Choroid plexus epithelial cell (primary cell): ENCODE measurements around the gene CYP26C1.

Experiments
- DNase-seq: peaks from one replicate; pipeline ENCODE4 v3.0.0-alpha.2; 2010; ENCODE audit warnings: low read depth
- H3K4me3 ChIP-seq: 2 replicates; pipeline ENCODE4 v1.5.1; 2011; ENCODE audit warnings: low read depth, mild to moderate bottlenecking, control low read depth, low read length, moderate library complexity
- TF ChIP-seq, protein P1 (sequence below): conservative IDR thresholded peaks from 2 replicates; pipeline ENCODE4 v1.5.1; 2011; ENCODE audit warnings: low read depth, mild to moderate bottlenecking, control low read depth, inconsistent platforms, low read length, moderate library complexity

The CYP26C1 gene

DNA sequence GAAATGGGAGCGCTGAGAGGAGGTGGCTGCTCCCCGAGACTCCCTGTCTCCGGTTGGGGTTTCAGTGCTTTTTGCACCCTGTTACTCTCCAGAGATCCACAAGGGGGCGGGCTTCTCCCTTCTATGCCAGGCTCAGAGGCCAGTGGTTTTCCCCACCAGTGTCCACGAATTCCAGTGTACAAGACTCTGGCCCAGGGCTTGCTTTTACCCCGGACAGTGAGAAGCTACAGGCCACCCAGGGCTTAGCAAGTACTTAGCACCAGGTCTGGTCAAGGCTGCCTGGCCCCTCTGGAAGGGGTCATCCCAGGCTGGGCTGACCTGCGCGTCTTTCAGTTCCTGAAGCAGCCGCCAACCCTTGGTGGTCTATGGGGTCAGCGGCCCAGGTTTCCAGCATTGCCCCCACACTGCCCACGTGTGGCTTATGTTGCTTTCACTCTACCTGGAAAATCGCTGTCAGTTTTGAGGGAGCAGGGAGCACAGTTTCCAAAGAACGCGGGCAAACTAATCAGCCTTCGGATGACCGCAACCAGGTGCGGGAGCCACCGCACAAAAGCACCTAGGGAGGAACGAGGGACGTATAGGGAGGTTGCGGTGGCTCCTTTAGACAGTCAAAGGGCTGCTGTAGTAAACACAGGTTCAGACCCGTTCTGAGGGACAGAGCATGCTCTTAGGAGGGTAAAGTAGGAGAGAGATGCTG, 19.9 kb downstream of the CYP26C1 start:
- DNase-seq, result peak; percentile 76
- TF ChIP-seq, protein P1, sequence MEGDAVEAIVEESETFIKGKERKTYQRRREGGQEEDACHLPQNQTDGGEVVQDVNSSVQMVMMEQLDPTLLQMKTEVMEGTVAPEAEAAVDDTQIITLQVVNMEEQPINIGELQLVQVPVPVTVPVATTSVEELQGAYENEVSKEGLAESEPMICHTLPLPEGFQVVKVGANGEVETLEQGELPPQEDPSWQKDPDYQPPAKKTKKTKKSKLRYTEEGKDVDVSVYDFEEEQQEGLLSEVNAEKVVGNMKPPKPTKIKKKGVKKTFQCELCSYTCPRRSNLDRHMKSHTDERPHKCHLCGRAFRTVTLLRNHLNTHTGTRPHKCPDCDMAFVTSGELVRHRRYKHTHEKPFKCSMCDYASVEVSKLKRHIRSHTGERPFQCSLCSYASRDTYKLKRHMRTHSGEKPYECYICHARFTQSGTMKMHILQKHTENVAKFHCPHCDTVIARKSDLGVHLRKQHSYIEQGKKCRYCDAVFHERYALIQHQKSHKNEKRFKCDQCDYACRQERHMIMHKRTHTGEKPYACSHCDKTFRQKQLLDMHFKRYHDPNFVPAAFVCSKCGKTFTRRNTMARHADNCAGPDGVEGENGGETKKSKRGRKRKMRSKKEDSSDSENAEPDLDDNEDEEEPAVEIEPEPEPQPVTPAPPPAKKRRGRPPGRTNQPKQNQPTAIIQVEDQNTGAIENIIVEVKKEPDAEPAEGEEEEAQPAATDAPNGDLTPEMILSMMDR, result peak; percentile 89
- no peak overlapping the region for H3K4me3 ChIP-seq

DNA sequence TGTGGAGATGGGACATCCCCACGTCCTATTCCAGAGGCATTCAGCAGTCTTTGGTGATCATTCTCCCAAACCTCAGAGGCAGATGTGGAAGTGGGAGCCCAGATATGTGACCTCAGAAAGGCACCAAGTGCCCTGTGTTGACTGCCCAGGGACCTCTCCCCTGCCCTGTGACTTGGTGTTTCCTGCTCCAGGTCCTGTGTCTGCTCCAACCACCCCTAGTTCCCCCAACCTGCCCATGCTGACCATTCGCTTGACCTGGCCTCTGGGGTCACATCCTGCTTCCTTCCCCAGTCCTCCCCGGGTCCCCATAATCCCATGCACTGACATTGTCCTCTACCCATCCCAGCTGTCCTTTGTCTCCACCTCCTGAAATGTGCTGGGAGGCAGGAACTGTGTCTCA, 20.7 kb downstream of the CYP26C1 start:
- no peak for DNase-seq
- TF ChIP-seq, protein P1, result no peak
- H3K4me3 ChIP-seq, result no peak overlapping the region

DNA sequence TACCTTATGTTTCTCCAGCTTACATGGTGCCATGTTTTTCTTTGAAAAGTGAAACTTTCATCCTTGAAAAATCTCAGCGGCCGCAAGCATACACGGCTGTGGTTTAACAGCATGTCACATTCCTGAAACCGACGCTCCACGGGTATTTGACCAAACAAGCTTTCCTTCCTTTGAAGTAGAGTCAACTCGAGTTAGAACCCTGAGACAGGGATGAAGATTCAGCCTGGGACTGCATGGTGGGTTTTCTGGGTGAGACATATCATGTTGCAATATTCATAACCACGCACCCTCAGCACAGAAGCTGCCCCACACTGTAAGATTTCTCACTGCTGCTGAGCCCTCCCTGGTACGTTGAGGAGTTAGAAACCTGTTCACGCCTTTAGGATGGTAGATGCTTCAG, 21.2 kb downstream of the CYP26C1 start:
- TF ChIP-seq, protein P1, result no peak
- no peak overlapping the region for H3K4me3 ChIP-seq
- peak; percentile 97 for DNase-seq

DNA sequence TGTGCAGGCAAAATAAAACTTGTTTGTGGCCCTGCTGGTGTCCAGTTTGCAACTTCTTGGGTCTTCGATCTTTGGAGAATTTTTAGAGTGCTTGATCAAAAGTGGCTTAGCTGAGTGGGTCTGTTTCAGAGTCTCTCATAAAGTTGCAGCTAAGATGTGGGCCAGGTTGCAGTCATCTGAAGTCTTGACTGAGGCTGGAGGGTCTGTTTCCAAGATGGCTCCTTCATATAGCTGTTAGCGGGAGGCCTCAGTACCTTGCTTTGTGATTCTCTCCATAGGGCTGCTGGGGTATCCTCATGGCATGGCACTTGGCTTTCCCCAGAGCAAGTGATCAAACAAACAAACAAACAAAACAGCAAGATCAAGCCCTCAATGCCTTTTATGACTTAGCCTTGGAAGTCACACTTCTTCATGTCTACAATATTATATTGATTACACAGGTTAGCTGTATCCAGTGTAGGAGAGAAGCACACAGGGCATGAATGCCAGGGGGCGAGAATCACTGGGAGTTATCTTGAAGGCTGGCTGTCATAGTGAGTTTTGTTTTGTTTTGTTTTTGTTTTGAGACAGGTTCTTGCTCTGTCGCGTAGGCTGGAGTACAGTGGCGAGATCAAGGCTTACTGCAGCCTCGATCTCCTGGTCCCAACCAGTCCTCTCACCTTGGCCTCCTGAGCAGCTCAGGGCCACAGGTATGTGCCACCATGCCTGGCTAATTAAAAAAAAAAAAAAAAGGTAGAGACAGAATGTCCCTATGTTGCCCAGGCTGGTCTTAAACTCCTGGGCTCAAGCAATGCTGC, 23.3 kb downstream of the CYP26C1 start:
- DNase-seq, result no peak
- TF ChIP-seq, protein P1, result no peak
- H3K4me3 ChIP-seq, result no peak overlapping the region

DNA sequence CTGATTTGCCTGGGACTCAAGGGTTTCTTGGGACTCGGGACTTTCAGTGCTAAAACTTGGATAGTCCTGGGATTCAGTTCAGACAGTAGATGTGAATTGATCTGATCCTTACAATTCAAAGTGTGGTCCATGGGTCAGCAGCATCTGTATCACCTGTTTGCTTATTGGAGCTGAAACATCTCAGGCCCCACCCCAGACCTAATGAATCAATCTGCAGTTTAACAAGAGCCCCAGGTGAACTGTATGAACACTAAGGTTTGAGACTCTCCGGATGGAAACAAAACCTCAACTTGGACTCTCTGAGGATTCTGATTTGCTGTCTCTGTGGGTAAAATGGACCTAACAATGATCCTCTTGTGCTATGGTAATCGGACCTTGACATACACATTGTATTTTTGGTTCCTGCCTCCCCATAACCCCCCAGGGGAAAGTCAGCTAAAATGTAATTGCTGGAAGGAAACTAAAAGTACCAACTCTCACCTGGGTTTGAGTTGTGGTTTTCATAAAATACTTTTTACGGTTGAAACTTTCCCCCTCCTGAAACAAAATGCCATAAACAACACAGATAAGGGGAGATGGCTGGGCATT, 24.8 kb downstream of the CYP26C1 start:
- TF ChIP-seq, protein P1, result no peak
- DNase-seq, result no peak

DNA sequence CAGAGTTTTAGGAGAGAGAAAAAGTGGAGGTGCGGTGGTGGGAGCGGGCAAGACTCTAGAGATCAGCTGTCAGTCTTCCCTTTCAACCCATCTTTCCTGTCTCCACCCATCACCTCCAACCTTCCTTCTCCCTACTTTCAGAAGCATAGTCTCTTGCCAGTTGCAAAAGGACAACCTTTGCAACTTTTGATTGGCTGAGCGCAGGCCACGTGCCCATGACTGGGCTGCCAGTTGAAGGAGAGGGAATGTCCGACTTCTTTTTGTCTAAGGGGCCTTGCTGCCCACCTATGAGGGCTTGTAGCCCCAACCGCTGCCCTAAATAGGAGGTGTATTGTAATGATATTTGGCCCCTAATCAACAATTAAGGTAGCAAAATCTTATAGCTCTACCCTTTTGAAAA, 25.7 kb downstream of the CYP26C1 start:
- TF ChIP-seq, protein P1, result no peak
- DNase-seq, result no peak
- H3K4me3 ChIP-seq, result no peak overlapping the region

More for the DNA sequence above, 24.8 kb downstream of the CYP26C1 start:
- H3K4me3 ChIP-seq, result no peak overlapping the region

DNA sequence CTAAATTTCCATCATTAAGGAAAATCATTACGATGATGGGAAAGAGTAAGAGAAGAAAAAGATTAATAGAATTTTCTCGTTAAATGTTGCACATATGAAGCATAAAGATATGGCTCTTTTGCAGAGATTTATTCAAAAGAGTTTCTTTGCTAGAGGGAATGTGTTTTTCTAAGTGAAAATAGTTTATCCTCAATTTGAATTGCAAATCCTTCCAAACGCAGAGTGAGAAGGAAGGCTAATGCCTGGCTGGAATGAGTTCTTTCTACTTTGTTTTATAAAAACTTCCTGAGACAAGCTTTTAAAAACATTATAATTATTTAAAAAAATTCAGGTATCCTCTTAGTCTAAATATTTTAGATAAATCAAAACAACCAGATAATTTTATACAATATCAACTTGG, 27.2 kb downstream of the CYP26C1 start:
- DNase-seq, result no peak
- TF ChIP-seq, protein P1, result no peak
- H3K4me3 ChIP-seq, result no peak overlapping the region
